ENCODE results near the gene GSTA3.

DNA sequence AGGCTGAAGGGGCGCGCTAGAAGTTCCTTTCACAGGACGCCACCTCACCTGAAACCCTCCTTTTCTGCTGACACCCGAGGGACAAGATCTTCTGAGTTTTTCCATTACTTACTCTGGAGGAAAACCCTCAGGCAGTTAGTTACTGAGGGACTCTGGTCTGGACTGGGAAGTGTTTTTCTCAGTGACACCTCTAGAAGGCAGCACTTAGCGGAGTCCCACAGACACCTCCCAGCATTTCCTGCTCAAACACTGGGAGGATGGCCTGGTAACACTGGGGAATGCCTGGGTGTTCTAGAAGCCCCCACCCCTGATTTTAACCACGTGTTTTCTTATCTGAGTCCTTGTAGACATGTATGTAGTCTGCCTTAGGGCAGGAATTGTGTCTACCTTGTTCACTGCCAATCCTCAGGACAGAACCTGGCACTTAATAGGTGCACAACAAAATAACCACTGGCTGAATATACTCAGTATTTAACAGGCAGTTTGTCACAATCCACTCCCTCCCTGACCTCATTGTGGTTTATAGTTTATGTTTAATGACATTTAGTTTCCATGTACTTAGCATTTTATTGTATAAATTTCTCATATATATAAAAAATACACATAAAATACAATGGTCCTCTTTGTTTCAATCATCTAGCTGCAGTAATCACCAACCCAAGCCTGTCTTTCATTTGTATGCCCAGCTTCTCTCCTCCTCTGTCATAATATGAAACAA lies 4.8 kb downstream of the GSTA3 start:
- TF ChIP-seq GATA3 (IDR thresholded peaks at IDR 0.05; ENCODE audit: low read depth, low read length) (no peak), GATA2 (IDR thresholded peaks at IDR 0.05; ENCODE audit: low read depth, low read length) (no peak)

Measured in SH-SY5Y (cell line).